IgD-negative memory B cell (primary cell): ENCODE data around the gene FSTL3. TPM values are rescaled to one million over a fixed set of nuclear protein-coding genes. Genes with fewer than 3 reads are reported as not detected.
"Not testable (repeated sequence)": the region's sequence is repeated elsewhere in the genome, so short reads cannot be mapped to it uniquely, and the experiment has no call there.

ENCODE experiments used
- H3K27ac Mint-ChIP-seq, 3 donors: one replicate each; pipeline ENCODE4 v1.8.0; 2020 to 2022; ENCODE audit warnings: mild to moderate bottlenecking in 3 of 3, mixed read lengths in 3 of 3, moderate library complexity in 1 of 3
- H3K27me3 Mint-ChIP-seq: one replicate; pipeline ENCODE4 v1.8.0; 2021; ENCODE audit warnings: mixed read lengths
- H3K36me3 Mint-ChIP-seq: one replicate; pipeline ENCODE4 v1.8.0; 2020; ENCODE audit warnings: mild to moderate bottlenecking, mixed read lengths
- H3K4me1 Mint-ChIP-seq, 3 donors: one replicate each; pipeline ENCODE4 v1.8.0; 2020 to 2022; ENCODE audit warnings: mixed read lengths in 3 of 3, mild to moderate bottlenecking in 1 of 3
- H3K4me3 Mint-ChIP-seq, 4 donors: one replicate each; pipeline ENCODE4 v1.8.0; 2020 to 2022; ENCODE audit warnings: mild to moderate bottlenecking in 4 of 4, mixed read lengths in 4 of 4, moderate library complexity in 3 of 4
- H3K9me3 Mint-ChIP-seq, 3 donors: one replicate each; pipeline ENCODE4 v1.8.0; 2020 to 2021; ENCODE audit warnings: mixed read lengths in 3 of 3, mild to moderate bottlenecking in 1 of 3
- polyA plus RNA-seq: library from polyadenylated mRNA; unstranded; fragments of 300-500 nt; fragmentation: Illumina TruSeq; gene quantifications from one replicate; pipeline ENCODE4 v1.2.3, GENCODE V29; 2021

The FSTL3 gene
- 1.7 TPM for polyA plus RNA-seq

DNA sequence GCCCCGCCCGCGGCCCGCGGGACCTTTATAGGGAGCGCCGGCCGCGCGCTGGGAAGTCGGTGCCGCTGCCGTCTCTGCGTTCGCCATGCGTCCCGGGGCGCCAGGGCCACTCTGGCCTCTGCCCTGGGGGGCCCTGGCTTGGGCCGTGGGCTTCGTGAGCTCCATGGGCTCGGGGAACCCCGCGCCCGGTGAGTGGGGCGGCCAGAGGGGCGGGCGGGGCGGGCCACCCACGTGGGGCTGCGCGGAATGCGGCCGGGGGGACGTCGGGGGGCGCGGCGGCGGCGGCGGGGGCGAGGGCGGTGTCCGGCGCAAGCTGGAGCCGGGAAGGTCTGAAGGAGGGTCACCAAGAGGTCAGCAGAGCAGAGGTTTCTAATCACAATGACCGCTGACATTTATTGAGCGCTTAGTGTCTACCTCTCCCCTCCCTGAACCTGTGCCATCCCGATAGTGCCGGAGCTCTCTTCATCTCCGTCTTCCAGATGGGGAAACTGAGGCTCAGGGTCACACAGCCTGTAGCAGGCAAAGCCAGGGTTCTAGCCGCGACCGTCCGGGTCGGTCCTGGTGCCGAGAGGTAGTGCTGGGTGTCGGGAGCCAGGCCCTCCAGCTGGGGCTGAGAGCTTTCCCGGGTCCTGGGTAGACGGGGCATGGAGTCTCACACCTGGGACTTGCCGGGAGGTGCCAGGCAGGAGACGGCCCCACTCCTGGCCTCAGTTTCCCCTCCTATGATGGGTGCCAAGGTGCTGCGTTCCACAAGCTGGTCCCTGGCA lies at the start of gene FSTL3:
FSTL3 (plus strand) TSS at position 54 of the 767 bp plus-strand sequence; CDS start at position 86, 32 bp downstream.
- peaks cover 4 to 7% (median 5%) of the 10 kb centered on the region in 3 donors for H3K4me1 Mint-ChIP-seq
- peak within 1 kb of the TSS; percentile 17 to 75 (median 64) for H3K27ac Mint-ChIP-seq
- H3K9me3 Mint-ChIP-seq = no peaks in the 10 kb centered on the region
- H3K36me3 Mint-ChIP-seq = no peaks in the 10 kb centered on the region
- peak within 1 kb of the TSS in 3 of 4 donors; percentile 21 to 38 (median 32) for H3K4me3 Mint-ChIP-seq
- peaks cover 24% of the 10 kb centered on the region for H3K27me3 Mint-ChIP-seq

- H3K27ac Mint-ChIP-seq, H3K36me3 Mint-ChIP-seq, H3K27me3 Mint-ChIP-seq, H3K9me3 Mint-ChIP-seq: not testable (repeated sequence)
- Mint-ChIP-seq H3K4me1 (peaks cover 0 to 11% (median 7%) of the 10 kb centered on the region in 3 donors), H3K4me3 (peak overlapping the region in 1 of 4 donors; percentile 50)
Observed at GRCh38 chr19:626566-626965, 49.6 kb upstream of the FSTL3 start.

DNA sequence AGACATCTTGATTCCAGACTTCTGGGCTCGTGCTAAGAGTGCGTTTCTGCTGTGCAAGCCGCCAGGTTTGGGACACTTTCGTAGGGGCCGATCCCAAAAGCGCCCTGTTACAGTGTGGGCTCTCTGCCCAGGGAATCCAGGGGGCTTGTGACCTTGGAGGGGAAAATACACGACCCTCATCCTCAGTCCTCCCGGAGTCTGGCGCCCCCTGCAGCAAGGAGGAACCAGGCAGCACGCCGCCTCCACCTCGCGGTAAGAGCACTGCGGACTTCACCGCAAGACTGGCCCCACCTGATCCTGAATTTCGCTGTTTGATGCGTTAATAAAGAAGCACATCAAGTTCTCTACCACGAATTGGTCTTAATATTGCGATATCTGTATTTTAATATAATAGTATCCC lies 48.0 kb upstream of the FSTL3 start:
- Mint-ChIP-seq H3K4me1 (peaks cover 0 to 14% (median 12%) of the 10 kb centered on the region in 3 donors), H3K36me3 (peaks cover 5% of the 10 kb centered on the region), H3K27me3 (no peaks in the 10 kb centered on the region), H3K27ac (peak overlapping the region in 1 of 3 donors; percentile 39), H3K4me3 (peak overlapping the region in 2 of 4 donors; percentile 16 to 68), H3K9me3 (no peaks in the 10 kb centered on the region)

DNA sequence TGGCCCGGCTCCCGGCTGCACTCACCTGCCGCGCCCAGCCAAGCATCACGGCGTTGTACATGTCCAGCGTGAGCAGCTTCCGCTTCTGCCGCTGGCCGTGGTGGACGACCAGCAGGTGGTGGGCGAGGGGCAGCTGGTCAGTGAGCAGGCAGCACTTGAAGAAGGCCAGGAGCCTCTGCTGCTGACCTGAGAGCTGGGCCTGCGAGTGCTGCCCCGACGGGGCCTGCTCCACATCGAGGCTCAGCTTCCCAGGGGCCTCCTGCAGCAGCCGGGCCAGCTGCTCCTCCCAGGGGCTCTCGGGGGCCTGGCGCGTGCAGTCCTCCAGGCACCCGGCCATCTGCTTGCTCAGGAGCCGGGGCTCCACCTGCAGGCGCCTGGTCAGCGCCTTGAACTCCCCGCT lies 46.7 kb upstream of the FSTL3 start:
- peaks cover 9 to 20% (median 14%) of the 10 kb centered on the region in 3 donors for H3K4me1 Mint-ChIP-seq
- not testable (repeated sequence) for H3K36me3 Mint-ChIP-seq, H3K27ac Mint-ChIP-seq, H3K9me3 Mint-ChIP-seq, H3K27me3 Mint-ChIP-seq
- H3K4me3 Mint-ChIP-seq = peak overlapping the region in 1 of 4 donors; percentile 68

DNA sequence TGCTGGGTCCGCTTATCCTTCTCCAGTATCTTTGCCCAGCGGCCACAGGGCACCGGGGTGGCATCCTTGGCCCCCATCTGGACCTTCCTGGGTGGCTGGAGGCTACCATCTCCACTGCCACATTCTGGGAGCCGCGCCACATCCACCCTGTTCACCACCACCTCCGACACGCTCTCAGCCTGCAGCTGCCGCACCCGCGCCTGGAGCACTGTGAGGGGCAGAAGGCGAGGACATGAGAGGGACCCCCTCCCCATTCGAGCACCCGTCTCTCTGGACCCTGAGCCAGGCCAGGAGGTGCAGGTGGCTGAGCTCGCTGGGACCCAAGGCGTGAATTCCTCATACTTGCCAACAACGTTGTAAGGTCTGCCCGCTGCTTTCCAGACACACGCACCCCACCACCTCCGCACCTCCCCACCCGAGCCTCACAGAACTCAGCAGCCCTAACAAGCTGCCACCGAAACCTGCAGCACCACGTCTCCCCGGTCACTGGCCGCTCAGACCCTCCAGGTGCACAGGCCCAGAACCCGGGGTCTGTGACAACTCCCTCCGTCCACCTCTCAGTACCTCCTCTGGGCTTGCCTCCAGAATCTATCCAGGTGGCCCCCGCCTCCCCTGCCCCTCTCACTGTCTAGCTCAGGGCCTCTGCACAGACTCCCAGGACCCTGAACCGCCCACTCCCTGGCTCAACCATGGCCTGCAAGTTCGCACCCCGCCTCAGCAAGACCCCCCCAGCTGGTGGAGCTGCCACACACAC lies 46.1 kb upstream of the FSTL3 start:
- Mint-ChIP-seq H3K36me3 (peaks cover 5% of the 10 kb centered on the region), H3K4me3 (peak overlapping the region in 2 of 4 donors; percentile 39 to 68), H3K4me1 (peaks cover 9 to 20% (median 14%) of the 10 kb centered on the region in 3 donors), H3K27me3 (no peaks in the 10 kb centered on the region), H3K27ac (peak overlapping the region in 2 of 3 donors; percentile 53 to 80), H3K9me3 (no peaks in the 10 kb centered on the region)

- Mint-ChIP-seq H3K36me3 (peaks cover 4% of the 10 kb centered on the region), H3K9me3 (peaks cover 0 to 2% (median 0%) of the 10 kb centered on the region in 3 donors), H3K4me1 (peaks cover 19 to 23% (median 23%) of the 10 kb centered on the region in 3 donors), H3K4me3 (peak overlapping the region; percentile 91 to 98 (median 93)), H3K27me3 (no peaks in the 10 kb centered on the region), H3K27ac (peak overlapping the region; percentile 94 to 99 (median 97))
Observed at GRCh38 chr19:632579-633067, 43.6 kb upstream of the FSTL3 start.

DNA sequence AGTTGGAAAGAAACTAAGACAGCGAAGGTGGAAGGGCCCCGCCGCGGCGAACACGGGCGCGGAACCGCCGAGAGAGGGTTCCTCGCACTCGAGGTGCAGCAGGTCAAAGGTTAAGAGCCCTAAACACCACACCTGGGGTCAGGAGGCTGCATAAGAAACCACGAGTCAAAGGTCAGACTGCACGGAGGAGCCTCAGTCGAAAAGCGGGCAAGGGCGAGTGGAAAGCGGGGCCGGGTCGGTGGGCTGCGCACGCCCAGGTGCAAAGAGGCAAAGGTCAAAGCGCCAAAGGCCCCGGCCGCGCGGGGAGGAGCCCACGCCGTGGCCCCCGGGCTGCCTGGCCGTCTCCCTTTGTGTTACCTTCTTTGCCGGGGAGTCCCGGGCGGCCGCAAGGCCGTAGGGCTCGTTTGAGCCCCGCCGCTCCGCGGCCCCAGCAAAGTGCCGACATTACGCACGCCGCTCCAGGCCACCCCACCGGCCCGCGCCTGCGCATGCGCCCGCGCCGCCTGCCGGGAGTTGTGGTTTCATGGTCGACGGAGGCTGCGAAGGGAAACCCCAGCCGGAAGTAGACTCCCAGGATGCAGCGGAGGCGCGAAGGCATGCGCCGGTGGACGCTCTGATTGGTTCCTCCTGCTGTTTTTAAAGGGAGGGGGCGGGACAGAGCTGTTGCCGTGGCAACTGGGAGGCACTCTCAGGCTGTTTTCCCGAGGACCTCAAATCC lies 43.0 kb upstream of the FSTL3 start, which contains the start of gene POLRMT:
POLRMT (minus strand) TSS at position 470 of the 718 bp plus-strand sequence; CDS start at position 445, 25 bp downstream.
- Mint-ChIP-seq H3K4me3 (peak within 1 kb of the TSS; percentile 91 to 98 (median 93)), H3K36me3 (peaks cover 3% of the 10 kb centered on the region), H3K27me3 (no peaks in the 10 kb centered on the region), H3K9me3 (peaks cover 0 to 2% (median 0%) of the 10 kb centered on the region in 3 donors), H3K27ac (peak within 1 kb of the TSS; percentile 94 to 99 (median 97)), H3K4me1 (peaks cover 19 to 26% (median 26%) of the 10 kb centered on the region in 3 donors)

GRCh38 chr19:633786-634639 lies 42.2 kb upstream of the FSTL3 start:
- peak overlapping the region; percentile 91 to 98 (median 93) for H3K4me3 Mint-ChIP-seq

GRCh38 chr19:634975-635652 lies 41.1 kb upstream of the FSTL3 start:
- Mint-ChIP-seq H3K4me3 (no peak overlapping the region), H3K9me3 (peaks cover 0 to 2% (median 0%) of the 10 kb centered on the region in 3 donors), H3K27ac (peak overlapping the region in 2 of 3 donors; percentile 47 to 65), H3K36me3 (no peaks in the 10 kb centered on the region), H3K4me1 (peaks cover 23 to 29% (median 27%) of the 10 kb centered on the region in 3 donors), H3K27me3 (no peaks in the 10 kb centered on the region)

More at GRCh38 chr19:633786-634639, 42.2 kb upstream of the FSTL3 start:
- Mint-ChIP-seq H3K9me3 (peaks cover 0 to 2% (median 0%) of the 10 kb centered on the region in 3 donors), H3K4me1 (peaks cover 19 to 27% (median 24%) of the 10 kb centered on the region in 3 donors), H3K27ac (peak overlapping the region; percentile 92 to 99 (median 94)), H3K27me3 (no peaks in the 10 kb centered on the region), H3K36me3 (no peaks in the 10 kb centered on the region)

GRCh38 chr19:638906-639252 lies 37.3 kb upstream of the FSTL3 start:
- H3K36me3 Mint-ChIP-seq = no peaks in the 10 kb centered on the region
- peaks cover 17 to 22% (median 18%) of the 10 kb centered on the region in 3 donors for H3K4me1 Mint-ChIP-seq
- peak overlapping the region in 2 of 4 donors; percentile 82 to 84 for H3K4me3 Mint-ChIP-seq
- H3K9me3 Mint-ChIP-seq = peaks cover 0 to 2% (median 0%) of the 10 kb centered on the region in 3 donors
- H3K27me3 Mint-ChIP-seq = no peaks in the 10 kb centered on the region
- peak overlapping the region; percentile 88 to 93 (median 90) for H3K27ac Mint-ChIP-seq

DNA sequence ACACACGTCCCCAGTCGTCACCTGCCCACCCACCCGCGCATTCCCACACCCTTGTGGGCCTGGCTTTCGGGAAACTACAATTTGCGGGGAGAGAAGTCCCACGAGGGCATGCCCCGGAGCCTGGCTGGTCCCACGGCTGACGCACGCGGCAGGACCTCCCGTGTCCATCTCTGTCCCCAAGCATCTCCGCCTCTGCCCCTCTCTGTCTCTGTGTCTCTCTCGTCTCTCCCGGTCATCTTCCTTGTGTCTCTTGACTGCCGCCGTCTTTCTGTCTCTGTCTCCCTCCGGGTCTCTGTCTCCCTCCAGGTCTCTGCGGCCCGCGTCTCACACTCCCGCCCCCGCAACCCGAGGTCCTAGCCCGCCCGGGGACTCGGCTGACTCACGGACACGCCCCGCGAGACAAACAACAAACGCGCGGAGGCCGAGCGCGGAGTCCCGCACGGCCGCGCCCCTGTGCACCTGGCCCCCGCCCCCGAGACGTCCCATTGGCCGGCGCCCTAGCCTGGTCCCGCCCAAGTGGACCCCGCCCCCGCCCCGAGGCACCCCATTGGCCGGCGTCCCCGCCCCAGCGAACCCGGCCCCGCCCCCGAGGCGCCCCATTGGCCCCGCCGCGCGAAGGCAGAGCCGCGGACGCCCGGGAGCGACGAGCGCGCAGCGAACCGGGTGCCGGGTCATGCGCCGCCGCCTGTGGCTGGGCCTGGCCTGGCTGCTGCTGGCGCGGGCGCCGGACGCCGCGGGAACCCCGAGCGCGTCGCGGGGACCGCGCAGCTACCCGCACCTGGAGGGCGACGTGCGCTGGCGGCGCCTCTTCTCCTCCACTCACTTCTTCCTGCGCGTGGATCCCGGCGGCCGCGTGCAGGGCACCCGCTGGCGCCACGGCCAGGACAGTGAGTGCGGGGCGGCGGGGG lies 36.7 kb upstream of the FSTL3 start, which contains the start of gene FGF22:
FGF22 (plus strand) TSS at position 627 of the 908 bp plus-strand sequence; CDS start at position 674, 47 bp downstream.
- Mint-ChIP-seq H3K4me1 (peaks cover 14 to 23% (median 17%) of the 10 kb centered on the region in 3 donors), H3K9me3 (peaks cover 0 to 2% (median 0%) of the 10 kb centered on the region in 3 donors), H3K27ac (peak within 1 kb of the TSS; percentile 88 to 93 (median 90)), H3K27me3 (no peaks in the 10 kb centered on the region), H3K36me3 (no peaks in the 10 kb centered on the region), H3K4me3 (peak within 1 kb of the TSS; percentile 82 to 96 (median 90))

GRCh38 chr19:640161-640558 lies 36.0 kb upstream of the FSTL3 start:
- Mint-ChIP-seq H3K27me3 (no peaks in the 10 kb centered on the region), H3K9me3 (peaks cover 0 to 2% (median 0%) of the 10 kb centered on the region in 3 donors), H3K27ac (peak overlapping the region in 2 of 3 donors; percentile 37 to 57), H3K36me3 (no peaks in the 10 kb centered on the region), H3K4me1 (peaks cover 14 to 26% (median 21%) of the 10 kb centered on the region in 3 donors), H3K4me3 (peak overlapping the region in 3 of 4 donors; percentile 9 to 81 (median 44))
